Gastroesophageal sphincter (tissue), 4 donors: Measurements from ENCODE around the gene NCLN. TPM values are rescaled to one million over a fixed set of nuclear protein-coding genes. Genes with fewer than 3 reads are reported as not detected.
"Not testable (repeated sequence)": the region's sequence is repeated elsewhere in the genome, so short reads cannot be mapped to it uniquely, and the experiment has no call there.

ENCODE experiments used
- ATAC-seq: fragments of 150-250 bp; one replicate; pipeline ENCODE4 v1.9.1; 2016; ENCODE audit warnings: mild to moderate bottlenecking, moderate library complexity
- H3K27ac ChIP-seq, 4 donors: fragments of 200-600 bp; sonication (generic) in 3 of 4; 1 replicate in 3 of 4; 2 replicates in 1 of 4; pipeline ENCODE4 v1.5.1; 2016 to 2019
- H3K27me3 ChIP-seq: fragments of 200-600 bp; sonication (generic); one replicate; pipeline ENCODE4 v1.5.1; 2019
- H3K36me3 ChIP-seq, 2 donors: fragments of 200-600 bp; sonication (generic); one replicate each; pipeline ENCODE4 v1.5.1; 2019; ENCODE audit warnings: control low read depth in 1 of 2
- H3K4me1 ChIP-seq, 3 donors: fragments of 200-600 bp; sonication (generic); 1 replicate in 2 of 3; 2 replicates in 1 of 3; pipeline ENCODE4 v1.5.1; 2016 to 2019; ENCODE audit warnings: control low read depth in 2 of 3
- H3K4me3 ChIP-seq, 2 donors: fragments of 200-600 bp; sonication (generic); one replicate each; pipeline ENCODE4 v1.5.1; 2019; ENCODE audit warnings: mild to moderate bottlenecking in 1 of 2, moderate library complexity in 1 of 2
- H3K9me3 ChIP-seq, 3 donors: fragments of 200-600 bp; sonication (generic); one replicate each; pipeline ENCODE4 v1.5.1; 2017 to 2019; ENCODE audit warnings: control low read depth in 2 of 3
- EP300 ChIP-seq: sonication (generic); formaldehyde crosslinking; IDR thresholded peaks from one replicate; pipeline ENCODE4 v1.6.1; 2017; ENCODE audit warnings: antibody characterized with exemption, mild to moderate bottlenecking
- POLR2A ChIP-seq, 2 donors: fragments of 450-650 bp; IDR thresholded peaks; one replicate each; pipeline ENCODE4 v1.6.1; 2017; ENCODE audit warnings: antibody characterized with exemption in 2 of 2, mild to moderate bottlenecking in 2 of 2, moderate library complexity in 1 of 2
- POLR2AphosphoS5 ChIP-seq: sonication (generic); formaldehyde crosslinking; IDR thresholded peaks from one replicate; pipeline ENCODE4 v1.6.1; 2017; ENCODE audit warnings: antibody characterized with exemption
- WGBS, 2 donors: methylation state at CpG; one replicate each; pipeline ENCODE4 v1.1.5; 2018; ENCODE audit warnings: low coverage in 1 of 2; 5-methylcytosine and 5-hydroxymethylcytosine counted together
- total RNA-seq, 4 donors: library from RNA; depleted of rRNA; stranded (reverse); fragments of >200 nt; gene quantifications; one replicate each; pipeline ENCODE4 v1.1.0, GENCODE V29; 2016
- TF ChIP-seq, protein P1 (sequence below), 4 experiments: fragments of 200-600 bp in 2 of 4; fragments of 450-650 bp in 2 of 4; sonication (generic) in 1 of 4; IDR thresholded peaks; one replicate each; pipeline ENCODE4 v1.5.1; 2017 to 2019; ENCODE audit warnings: antibody characterized with exemption in 4 of 4, mild to moderate bottlenecking in 2 of 4, moderate library complexity in 2 of 4

NCLN gene
- total RNA-seq, 4 donors from 2014 or later: 18.0 to 42.3 (median 29.2) TPM

DNA sequence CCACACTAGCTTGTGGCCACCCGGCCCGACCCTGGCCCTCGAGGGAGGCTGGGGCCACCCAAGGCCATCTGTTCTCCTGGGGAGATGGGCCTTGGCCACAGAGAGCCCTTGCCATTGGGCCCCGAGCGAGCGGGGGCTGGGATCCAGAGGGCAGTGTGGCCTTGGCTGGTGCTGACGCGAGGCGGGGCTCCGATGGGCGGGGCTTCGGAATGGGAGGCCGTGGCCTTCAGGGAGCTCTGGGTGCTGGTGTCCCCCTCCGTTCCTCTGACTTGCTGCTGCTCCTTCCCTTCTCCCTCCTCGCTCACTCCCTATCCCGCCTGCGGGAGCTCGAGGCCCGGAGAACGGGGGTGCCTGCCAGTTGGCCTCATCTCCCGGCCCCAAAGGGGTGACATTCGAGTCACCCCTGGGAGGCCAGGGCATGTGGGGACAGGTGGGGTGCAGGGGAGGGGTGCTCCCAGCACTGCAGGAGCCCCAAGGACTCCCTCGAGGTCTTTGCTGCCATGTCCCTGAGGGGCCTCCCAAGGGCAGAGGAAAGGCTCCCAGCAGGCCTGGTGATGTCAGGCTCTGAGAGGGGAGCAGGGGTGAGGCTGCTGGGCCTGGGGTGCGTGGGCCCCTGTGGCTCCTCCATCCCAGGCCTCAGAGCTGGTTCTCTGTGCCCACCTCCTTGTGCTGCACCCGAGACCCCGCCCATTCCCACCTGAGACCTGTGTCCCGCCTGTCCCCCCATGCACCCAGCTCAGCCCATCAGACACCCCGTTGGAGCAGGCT lies 4.2 kb downstream of the NCLN start:
- no CpG with 5 or more reads among the region's 28 CpGs for WGBS, 2 donors
- TF ChIP-seq POLR2AphosphoS5 (no peak), POLR2A (IDR thresholded peaks at IDR 0.05) (no peak), EP300 (no peak)
- TF ChIP-seq, protein P1, sequence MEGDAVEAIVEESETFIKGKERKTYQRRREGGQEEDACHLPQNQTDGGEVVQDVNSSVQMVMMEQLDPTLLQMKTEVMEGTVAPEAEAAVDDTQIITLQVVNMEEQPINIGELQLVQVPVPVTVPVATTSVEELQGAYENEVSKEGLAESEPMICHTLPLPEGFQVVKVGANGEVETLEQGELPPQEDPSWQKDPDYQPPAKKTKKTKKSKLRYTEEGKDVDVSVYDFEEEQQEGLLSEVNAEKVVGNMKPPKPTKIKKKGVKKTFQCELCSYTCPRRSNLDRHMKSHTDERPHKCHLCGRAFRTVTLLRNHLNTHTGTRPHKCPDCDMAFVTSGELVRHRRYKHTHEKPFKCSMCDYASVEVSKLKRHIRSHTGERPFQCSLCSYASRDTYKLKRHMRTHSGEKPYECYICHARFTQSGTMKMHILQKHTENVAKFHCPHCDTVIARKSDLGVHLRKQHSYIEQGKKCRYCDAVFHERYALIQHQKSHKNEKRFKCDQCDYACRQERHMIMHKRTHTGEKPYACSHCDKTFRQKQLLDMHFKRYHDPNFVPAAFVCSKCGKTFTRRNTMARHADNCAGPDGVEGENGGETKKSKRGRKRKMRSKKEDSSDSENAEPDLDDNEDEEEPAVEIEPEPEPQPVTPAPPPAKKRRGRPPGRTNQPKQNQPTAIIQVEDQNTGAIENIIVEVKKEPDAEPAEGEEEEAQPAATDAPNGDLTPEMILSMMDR (IDR thresholded peaks at IDR 0.05): no peak
- no peak for ATAC-seq
- H3K36me3 ChIP-seq: peaks cover 0 to 44% of the 10 kb centered on the region in 2 donors
- no peak overlapping the region for H3K27ac ChIP-seq
- H3K27me3 ChIP-seq: no peaks in the 10 kb centered on the region
- no peak overlapping the region for H3K4me3 ChIP-seq
- H3K9me3 ChIP-seq: no peaks in the 10 kb centered on the region
- H3K4me1 ChIP-seq: peaks cover 0 to 33% (median 19%) of the 10 kb centered on the region in 3 donors

DNA sequence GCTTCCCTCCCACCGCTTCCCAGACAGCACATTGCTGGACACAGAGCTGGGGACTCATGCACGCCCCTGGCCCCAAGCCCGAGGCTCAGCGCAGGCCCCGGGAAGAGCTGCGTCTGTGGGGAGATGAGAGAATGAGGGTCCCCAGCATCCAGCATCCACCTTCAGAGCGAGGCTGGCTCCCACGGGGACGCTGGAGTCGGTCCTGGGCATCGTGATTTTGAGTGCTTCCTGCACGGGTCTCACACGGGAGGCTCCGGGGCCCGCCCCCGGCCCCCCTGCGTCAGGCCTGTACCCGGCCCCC lies 4.7 kb downstream of the NCLN start:
- Histone ChIP-seq H3K9me3 (no peaks in the 10 kb centered on the region), H3K27ac (no peak overlapping the region), H3K36me3 (peaks cover 0 to 47% of the 10 kb centered on the region in 2 donors), H3K4me1 (peaks cover 0 to 30% (median 18%) of the 10 kb centered on the region in 3 donors), H3K27me3 (no peaks in the 10 kb centered on the region), H3K4me3 (no peak overlapping the region)
- no peak for ATAC-seq
- TF ChIP-seq EP300 (no peak), POLR2A (IDR thresholded peaks at IDR 0.05) (no peak), POLR2AphosphoS5 (no peak)
- TF ChIP-seq, protein P1 (IDR thresholded peaks at IDR 0.05): no peak
- 100% methylated on average over 2 of the region's 18 CpGs; no CpG with 5 or more reads in 1 of the 2 donors for WGBS, 2 donors

DNA sequence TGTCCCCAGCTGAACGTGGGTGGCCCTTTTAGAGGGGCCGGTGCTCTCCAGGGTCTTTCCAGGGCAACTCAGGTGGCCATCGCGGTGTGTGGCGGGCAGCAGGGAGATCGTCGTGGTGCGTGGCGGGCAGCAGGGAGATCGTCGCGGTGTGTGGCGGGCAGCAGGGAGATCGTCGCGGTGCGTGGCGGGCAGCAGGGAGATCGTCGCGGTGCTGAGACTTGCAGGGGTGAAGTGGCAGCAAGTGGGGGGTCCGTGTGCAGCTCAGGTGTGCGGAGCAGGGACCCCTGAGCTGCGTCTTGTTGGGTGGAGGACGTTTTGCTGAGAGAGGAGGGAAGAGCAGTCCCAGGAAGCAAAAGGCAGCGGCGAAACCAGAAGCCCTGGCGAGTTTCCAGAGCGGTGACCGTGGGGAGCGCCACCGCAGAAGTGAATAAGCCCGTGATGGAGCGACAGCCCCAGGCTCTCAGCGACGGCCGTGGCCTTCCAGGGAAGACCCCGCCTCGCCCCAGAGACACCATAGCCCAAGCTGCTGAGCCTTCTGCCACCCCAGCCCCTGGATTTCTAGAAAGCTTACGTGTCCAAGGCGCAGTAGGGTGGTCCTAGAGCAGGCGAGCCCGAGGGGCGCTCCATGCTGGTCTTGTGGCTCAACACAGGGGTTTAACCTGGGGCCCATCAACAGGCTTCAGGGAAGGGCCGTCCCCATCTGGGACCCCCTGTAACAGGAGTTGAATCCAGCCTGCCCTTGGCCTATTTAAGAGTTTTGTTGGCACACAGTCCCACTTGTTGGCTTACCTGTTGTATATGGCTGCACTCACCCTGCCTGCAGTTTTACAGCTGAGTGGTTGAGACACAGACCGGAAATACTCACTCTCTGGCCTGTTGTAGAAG lies 5.4 kb downstream of the NCLN start:
- H3K27ac ChIP-seq: no peak overlapping the region
- H3K27me3 ChIP-seq: no peaks in the 10 kb centered on the region
- 81 to 90% methylated on average over 8 to 17 of the region's 46 CpGs for WGBS, 2 donors
- TF ChIP-seq EP300 (no peak), POLR2A (IDR thresholded peaks at IDR 0.05) (no peak), POLR2AphosphoS5 (no peak)
- TF ChIP-seq, protein P1 (IDR thresholded peaks at IDR 0.05): no peak
- H3K4me3 ChIP-seq: no peak overlapping the region
- H3K4me1 ChIP-seq: peaks cover 0 to 29% (median 18%) of the 10 kb centered on the region in 3 donors
- H3K9me3 ChIP-seq: no peaks in the 10 kb centered on the region
- peaks cover 0 to 54% of the 10 kb centered on the region in 2 donors for H3K36me3 ChIP-seq
- no peak for ATAC-seq

DNA sequence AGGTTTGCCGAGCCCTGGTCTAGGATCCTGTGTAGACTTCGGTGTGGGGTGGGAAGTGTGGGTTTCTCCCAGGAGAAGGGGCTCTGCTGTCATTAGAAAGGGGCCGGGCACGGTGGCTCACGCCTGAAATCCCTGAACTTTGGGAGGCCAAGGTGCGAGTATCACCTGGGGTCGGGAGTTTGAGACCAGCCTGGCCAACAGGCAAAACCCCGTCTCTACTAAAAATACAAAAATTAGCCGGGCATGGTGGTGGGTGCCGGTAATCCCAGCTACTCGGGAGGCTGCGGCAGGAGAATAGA lies 6.0 kb downstream of the NCLN start:
- not testable (repeated sequence) for H3K27me3 ChIP-seq, H3K27ac ChIP-seq, ATAC-seq, H3K4me3 ChIP-seq, H3K9me3 ChIP-seq
- peaks cover 0 to 23% (median 13%) of the 10 kb centered on the region in 3 donors for H3K4me1 ChIP-seq
- peaks cover 0 to 60% of the 10 kb centered on the region in 2 donors for H3K36me3 ChIP-seq
- WGBS, 2 donors: 97% methylated on average over 6 of the region's 12 CpGs; no CpG with 5 or more reads in 1 of the 2 donors

DNA sequence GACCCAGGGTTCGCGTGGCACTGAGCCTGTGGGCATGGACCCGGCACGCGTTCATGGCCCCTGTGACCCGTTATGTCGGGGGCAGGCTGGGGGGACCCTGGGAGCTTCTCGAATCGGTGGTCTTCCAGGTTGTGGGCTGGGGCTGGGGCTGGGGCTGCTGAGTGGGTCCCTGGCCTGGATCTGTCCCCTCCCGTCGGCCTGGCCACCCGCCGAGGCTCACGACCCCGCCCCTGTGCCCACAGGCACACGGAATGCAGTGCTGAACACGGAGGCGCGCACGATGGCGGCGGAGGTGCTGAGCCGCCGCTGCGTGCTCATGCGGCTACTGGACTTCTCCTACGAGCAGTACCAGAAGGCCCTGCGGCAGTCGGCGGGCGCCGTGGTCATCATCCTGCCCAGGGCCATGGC lies 6.5 kb downstream of the NCLN start:
- 89% methylated on average over 5 of the region's 32 CpGs; no CpG with 5 or more reads in 1 of the 2 donors for WGBS, 2 donors
- Histone ChIP-seq H3K4me1 (peaks cover 0 to 18% (median 9%) of the 10 kb centered on the region in 3 donors), H3K9me3 (no peaks in the 10 kb centered on the region), H3K4me3 (no peak overlapping the region), H3K27me3 (no peaks in the 10 kb centered on the region), H3K36me3 (peaks cover 0 to 65% of the 10 kb centered on the region in 2 donors), H3K27ac (no peak overlapping the region)
- no peak for TF ChIP-seq POLR2AphosphoS5
- TF ChIP-seq, protein P1 (IDR thresholded peaks at IDR 0.05): no peak
- TF ChIP-seq POLR2A (IDR thresholded peaks at IDR 0.05): no peak
- TF ChIP-seq EP300: no peak
- no peak for ATAC-seq
